Erythroblast (primary cell): ENCODE results near the gene DAGLA.

Experiments used
- GATA1 ChIP-seq: IDR thresholded peaks from 2 replicates; pipeline ENCODE4 v1.6.1; 2011; ENCODE audit warnings: low read depth, mild to moderate bottlenecking, control low read depth, low read length, moderate library complexity
- POLR2A ChIP-seq: IDR thresholded peaks from 2 replicates; pipeline ENCODE4 v1.6.1; 2011; ENCODE audit warnings: mild to moderate bottlenecking, low read length

DNA sequence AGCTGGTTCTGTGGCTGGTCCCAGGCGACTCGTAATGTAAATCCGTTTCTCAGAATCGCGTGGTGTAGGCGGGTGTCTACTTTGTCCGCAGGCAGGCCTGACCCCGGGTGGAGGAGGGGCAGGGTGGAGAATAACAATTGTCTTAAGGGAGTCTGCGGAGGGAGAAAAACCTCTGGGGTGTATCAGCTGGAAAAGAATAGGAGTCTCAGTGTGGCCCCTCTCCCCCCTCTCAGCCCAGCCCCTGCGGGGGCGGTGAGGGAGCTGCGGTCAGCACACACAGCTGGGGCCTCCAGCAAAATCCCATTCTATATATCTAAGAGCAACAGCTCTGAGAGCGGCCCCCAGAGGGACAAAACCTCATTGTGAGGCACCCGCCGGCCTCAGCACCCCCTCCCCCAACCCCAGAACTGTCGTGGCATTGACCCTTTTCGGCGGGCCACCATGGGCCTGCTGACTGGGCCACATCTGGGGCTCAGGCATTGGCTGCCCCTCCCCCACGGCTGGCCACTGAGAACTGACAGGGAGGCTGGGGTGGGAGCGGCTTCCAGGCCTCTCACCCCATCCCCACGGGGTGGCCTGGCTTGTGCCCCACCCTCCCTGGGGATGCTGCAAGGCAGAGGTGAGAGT, 69.5 kb downstream of the DAGLA start:
- TF ChIP-seq POLR2A (no peak), GATA1 (no peak)
